NCI-H748 (cell line): ENCODE results near the gene SORL1.
"Not testable (repeated sequence)": the region's sequence is repeated elsewhere in the genome, so short reads cannot be mapped to it uniquely, and the experiment has no call there.

ENCODE experiments used
- DNase-seq: peaks from one replicate; lab custom pipeline; 2025; ENCODE audit not compliant: unreplicated experiment; lab: John Stamatoyannopoulos, UW

SORL1 gene, protein sequence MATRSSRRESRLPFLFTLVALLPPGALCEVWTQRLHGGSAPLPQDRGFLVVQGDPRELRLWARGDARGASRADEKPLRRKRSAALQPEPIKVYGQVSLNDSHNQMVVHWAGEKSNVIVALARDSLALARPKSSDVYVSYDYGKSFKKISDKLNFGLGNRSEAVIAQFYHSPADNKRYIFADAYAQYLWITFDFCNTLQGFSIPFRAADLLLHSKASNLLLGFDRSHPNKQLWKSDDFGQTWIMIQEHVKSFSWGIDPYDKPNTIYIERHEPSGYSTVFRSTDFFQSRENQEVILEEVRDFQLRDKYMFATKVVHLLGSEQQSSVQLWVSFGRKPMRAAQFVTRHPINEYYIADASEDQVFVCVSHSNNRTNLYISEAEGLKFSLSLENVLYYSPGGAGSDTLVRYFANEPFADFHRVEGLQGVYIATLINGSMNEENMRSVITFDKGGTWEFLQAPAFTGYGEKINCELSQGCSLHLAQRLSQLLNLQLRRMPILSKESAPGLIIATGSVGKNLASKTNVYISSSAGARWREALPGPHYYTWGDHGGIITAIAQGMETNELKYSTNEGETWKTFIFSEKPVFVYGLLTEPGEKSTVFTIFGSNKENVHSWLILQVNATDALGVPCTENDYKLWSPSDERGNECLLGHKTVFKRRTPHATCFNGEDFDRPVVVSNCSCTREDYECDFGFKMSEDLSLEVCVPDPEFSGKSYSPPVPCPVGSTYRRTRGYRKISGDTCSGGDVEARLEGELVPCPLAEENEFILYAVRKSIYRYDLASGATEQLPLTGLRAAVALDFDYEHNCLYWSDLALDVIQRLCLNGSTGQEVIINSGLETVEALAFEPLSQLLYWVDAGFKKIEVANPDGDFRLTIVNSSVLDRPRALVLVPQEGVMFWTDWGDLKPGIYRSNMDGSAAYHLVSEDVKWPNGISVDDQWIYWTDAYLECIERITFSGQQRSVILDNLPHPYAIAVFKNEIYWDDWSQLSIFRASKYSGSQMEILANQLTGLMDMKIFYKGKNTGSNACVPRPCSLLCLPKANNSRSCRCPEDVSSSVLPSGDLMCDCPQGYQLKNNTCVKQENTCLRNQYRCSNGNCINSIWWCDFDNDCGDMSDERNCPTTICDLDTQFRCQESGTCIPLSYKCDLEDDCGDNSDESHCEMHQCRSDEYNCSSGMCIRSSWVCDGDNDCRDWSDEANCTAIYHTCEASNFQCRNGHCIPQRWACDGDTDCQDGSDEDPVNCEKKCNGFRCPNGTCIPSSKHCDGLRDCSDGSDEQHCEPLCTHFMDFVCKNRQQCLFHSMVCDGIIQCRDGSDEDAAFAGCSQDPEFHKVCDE (N-terminal part only)

DNA sequence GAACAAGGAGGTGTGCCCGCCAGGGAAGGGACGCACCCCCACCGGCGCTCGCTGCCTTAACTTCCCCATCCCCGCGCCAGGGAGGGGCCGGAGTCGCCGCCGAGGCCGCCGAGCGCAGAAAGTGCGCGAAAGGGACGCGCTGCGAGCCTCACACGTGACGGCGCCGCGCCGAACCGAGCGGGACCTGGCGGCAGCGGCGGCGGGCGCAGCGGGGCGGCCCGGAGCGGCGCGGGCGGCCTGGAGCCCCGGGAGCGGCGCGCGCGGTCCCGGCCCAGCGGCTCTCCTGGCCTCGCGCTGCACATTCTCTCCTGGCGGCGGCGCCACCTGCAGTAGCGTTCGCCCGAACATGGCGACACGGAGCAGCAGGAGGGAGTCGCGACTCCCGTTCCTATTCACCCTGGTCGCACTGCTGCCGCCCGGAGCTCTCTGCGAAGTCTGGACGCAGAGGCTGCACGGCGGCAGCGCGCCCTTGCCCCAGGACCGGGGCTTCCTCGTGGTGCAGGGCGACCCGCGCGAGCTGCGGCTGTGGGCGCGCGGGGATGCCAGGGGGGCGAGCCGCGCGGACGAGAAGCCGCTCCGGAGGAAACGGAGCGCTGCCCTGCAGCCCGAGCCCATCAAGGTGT is at the start of gene SORL1:
TSS of gene SORL1 (plus strand) at position 329 of the 623 bp plus-strand sequence. CDS start at position 347, 18 bp downstream.
- DNase-seq, result peak; percentile 76

DNA sequence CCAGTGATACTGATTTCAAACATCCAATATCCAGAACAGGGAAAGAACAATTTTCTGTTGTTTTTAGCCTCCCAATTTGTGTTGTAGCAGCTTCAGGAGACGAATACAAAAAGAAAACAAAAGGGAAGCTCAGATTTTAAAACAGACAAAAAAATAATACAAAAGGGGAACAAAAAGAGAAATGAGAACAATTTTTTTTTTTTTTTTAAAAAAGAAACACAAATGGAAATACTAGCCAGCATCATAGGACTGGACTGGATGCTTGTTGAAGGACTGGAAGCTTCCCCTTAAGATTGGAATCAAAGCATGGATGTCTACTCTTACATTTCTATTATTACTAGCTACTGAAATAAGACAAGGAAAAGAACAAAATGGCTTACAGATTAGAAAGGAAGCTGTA is 46.5 kb upstream of the SORL1 start:
- DNase-seq, result no peak

DNA sequence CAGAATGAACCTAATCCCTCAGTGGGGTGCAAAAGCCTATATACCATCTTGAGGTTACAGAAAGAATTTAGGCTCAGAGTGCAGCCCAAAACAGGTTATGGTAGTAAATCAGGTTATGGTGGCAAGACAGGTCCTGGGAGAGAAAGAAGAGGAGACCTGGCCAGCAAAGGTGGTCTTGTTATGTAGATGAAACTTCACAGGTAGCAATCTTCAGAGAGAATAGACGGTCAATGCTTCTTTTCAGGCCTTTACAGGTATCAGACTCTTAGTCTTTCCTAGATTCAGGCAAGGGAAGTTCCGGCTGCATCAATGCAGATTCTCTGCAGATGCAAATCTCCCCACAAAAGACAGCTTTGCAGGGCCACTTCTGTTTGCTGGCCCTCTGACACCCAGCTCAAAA is 45.8 kb upstream of the SORL1 start:
- no peak for DNase-seq

DNA sequence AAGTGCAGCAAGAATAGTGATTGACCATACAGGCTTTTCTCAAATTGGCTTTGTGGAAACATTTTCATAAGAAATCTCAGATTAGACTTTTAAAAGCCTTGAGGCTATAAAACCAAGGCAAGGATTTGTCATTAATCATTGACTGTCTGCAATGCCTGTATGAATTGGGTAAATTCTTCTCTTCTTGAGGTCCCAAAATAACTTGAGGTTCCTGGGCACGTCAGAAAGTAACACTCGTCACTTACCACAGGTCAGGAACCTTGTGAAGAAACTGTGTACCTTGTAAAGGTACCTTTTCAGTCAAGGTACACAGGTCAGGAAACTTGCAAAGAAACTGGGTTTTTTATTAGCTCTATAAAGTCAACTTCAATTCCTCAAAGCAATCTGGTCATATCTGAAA is 43.3 kb upstream of the SORL1 start:
- DNase-seq, result no peak

DNA sequence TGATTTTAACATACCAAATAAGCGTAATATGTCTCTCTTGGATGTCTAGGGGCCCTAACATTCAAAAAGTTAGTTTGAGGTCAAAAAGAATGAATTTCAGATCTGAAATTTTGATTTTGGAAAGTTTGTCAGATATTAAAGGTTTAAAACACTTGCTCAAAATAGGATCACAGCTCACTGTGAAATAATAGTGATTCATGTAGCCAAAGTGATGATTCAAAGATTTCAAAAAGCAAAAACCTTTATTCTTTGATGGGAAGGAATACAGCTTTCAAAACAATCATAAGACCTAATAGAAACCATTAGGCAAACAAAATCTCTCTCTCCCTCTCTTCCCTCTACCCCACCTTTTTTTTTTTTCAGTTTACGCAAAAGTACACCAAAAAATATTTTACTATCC is 42.1 kb upstream of the SORL1 start:
- DNase-seq, result not testable (repeated sequence)

DNA sequence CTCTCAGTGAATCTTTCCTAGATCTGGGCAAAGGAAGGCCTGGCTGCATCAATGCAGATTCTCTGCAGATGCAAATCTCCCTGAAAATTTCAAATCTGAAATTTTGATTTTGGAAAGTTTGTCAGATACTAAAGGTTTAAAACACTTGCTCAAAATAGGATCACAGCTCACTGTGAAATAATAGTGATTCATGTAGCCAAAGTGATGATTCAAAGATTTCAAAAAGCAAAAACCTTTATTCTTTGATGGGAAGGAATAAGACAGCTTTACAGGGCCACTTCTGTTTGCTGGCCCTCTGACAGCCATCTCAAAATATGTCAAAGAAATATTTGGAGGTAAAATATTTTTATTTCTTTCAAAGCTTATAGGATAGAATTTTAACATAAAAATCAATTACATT is 40.8 kb upstream of the SORL1 start:
- not testable (repeated sequence) for DNase-seq

DNA sequence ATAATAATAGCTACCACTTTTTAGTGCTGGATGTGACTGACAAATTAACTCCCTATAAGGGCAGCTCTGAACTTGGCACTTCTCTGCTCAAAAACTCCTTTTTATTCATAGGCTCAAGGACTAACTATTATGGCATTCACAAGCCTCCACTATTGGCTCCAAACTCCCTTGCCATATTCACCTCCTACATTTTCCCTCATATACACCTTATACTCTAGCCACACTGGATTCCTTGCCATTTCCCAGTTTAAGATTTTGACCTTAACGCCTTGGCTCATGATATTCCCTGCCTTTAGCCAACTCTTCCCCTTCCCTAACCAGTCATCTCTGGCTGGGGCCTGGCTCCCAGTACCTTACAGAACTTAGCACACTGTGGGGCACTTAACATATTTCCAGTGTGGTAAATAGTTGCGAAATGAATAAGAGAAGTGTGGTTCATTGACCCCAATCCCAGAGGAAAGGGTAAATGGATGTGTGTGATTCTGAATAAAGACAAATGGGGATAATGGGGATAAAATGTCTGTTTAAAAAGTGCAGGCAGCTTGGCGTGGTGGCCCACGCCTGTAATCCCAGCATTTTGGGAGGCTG is 40.0 kb upstream of the SORL1 start:
- DNase-seq, result no peak

DNA sequence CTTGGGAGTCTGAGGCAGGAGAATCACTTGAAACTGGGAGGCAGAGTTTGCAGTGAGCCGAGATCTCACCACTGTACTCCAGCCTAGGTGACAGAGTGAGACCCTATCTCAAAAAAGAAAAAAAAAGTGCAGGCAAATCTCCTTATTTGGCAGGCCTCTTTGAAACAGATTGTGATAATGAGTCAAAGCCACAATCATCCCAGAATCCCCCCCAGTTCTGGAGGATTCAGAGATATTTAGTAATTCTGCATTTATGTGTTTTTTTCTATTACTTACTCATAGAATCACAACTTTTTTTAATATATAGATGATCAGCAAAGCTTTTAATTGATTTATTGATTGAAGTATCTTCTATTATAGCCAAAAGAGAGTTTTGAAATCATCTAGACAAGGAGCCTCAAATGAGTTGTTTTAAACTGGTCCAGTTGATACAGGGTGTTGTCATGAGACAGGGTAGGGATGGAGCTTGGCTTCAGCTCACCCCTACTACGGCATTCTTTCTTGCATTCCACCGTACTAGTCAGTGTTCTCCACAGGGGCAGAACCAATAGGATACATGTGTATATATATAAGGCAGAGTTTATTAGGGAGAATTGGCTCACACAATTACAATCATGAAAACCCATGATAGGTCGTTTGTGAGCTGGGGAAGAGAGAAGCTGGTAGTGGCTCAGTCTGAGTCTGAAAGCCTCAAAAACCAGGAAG is 39.3 kb upstream of the SORL1 start:
- no peak for DNase-seq

DNA sequence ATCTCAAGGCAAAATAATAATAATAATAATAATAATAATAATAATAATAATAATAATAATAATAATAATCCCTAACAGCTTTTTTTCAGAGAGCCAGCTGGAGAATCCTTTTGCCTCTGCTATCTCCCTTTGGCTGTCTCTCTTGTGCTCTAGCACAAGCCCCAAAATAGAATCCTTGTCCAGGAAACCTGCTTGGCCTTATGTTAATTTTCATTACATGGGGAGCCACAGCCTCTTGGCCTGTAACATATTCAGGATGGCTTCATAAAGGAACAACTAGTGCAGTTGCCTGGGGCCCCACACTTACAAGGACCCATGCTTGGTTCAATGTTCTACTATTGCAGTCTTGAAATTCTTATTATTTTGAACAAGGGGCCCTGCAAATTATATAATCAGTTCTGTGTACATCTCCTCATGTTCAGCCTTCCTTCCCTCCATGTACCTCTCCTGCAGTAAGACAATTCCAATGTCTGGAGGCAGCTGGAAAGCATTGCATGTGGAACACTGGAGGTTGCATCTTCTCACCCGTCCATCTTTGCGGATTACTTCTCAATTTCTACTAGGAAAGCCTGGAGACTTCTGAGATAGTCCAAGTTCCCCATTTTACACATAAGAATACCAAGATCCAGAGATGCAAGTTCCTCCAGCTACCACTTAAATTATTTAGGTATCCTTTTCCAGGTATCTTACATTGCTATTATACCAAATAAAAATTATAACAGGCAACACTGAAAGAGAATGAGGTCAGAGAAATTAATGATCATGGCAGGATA is 37.8 kb upstream of the SORL1 start:
- DNase-seq, result no peak

DNA sequence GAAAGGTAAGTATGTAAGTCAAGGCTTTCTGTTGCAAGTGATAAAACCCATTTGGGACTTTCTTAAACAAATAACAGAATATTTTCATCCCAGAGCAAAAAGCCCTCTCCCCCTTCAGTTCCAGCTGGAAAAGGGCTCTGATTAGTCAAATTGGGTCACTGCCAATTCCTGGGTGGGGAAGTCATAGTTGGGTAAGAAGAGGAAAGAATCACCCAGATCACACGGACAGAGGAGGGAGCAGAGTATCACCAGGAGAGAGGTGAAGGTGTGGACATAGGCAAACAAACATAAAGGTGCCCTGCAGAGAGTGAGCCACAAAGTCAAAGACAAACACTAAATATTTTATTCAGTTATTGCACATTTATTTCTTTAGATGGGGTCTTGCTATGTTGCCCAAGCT is 36.3 kb upstream of the SORL1 start:
- DNase-seq, result no peak

DNA sequence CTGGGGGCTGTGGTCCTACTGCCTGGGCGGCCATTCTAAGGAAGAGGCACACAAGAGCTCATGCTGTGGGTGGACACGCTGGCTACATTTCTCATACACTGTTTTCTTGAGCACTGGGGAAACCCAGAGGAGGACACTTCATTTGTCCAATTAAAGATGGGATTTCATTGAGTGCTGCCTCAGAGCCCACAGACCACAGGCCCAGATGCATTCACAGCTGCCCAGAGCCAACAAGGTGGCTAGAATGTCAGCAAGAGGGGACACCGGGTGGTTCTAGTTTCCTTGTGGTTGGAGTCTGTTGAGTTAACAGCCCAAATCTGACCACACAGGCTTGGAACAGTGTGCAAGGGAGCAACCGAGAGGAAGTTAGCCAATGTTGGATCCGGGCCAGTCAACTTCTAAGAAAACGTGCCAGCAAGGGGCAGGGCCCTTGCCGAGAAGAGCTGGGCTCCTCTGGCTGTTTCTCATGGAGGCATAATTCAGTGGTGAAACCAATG is 35.0 kb upstream of the SORL1 start:
- DNase-seq, result no peak

DNA sequence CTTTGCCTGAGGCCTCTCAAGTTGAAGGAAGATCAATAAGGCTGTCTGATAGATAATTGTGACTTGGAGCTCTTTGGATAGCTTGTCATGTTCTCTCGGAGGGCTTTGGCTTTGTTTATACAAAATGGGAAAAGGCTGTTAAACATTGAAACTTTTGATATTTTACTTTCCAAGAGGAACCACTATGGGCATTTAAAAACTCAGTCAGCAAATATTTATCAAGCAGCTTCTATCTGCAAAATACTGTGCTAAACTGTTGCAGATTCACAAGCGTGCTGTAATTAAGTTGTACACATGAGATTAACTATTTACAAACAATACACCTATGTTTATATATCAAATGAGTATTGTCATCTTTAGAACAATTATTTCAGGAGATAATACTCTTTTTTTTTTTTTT is 34.5 kb upstream of the SORL1 start:
- DNase-seq, result no peak

DNA sequence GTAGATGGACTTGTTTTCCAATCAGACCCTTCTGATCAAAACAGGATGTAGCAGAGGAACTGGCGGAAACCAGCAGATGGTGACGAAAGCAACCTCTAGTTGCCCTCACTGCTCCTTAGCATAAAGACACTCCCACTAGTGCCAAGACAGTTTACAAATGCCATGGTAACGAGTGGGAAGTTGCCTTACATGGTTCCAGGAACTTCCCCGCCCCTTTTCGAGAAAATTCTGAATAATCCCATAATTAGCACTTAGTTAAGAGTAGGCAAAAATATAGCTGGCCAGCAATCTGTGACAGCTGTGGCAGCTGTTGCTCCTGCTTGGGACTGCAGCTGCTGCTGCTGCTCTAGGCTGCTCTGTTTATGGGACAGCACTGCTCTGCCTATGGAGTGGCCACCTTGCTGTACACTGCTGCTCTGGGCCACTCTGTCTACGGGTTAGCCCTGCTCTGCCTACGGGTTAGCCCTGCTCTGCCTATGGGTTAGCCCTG is 33.4 kb upstream of the SORL1 start:
- peak; percentile 6 for DNase-seq

DNA sequence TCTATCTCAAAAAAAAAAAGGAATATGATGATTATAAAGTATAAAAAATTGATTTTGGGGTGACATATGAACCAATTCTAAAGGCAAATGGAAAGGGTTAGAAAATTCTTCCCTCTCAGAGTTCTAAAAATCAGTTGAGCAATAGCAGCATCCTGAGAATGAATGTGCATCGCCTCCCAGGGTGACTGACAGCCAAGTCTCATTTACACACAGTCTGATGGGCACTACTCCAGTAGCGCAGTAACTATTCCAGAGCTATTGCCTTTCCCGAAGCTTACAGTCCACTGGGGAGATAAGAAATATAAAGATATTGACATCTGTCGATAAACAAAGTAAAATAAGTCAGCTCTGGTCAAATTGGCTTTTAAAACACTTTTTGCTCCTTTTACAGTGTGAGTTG is 32.3 kb upstream of the SORL1 start:
- DNase-seq, result no peak

DNA sequence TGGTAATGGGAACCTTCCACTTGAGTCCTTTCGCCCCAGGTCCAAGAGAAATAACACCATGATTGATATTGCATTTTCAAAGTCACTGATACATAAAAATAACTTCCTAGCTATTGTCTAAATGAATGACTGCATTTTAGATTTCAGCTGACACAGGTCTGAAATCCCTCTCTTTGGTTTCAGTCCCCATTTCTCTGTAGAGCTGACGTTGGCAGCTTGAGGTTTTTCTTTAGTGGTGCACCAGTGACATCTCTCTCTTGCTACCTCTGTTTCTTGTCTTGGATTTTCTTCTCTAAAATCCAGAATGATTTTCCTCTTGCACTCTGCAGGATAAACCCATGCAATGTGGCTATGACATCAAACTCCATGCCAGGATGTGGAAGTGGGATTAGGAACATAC is 31.7 kb upstream of the SORL1 start:
- no peak for DNase-seq

DNA sequence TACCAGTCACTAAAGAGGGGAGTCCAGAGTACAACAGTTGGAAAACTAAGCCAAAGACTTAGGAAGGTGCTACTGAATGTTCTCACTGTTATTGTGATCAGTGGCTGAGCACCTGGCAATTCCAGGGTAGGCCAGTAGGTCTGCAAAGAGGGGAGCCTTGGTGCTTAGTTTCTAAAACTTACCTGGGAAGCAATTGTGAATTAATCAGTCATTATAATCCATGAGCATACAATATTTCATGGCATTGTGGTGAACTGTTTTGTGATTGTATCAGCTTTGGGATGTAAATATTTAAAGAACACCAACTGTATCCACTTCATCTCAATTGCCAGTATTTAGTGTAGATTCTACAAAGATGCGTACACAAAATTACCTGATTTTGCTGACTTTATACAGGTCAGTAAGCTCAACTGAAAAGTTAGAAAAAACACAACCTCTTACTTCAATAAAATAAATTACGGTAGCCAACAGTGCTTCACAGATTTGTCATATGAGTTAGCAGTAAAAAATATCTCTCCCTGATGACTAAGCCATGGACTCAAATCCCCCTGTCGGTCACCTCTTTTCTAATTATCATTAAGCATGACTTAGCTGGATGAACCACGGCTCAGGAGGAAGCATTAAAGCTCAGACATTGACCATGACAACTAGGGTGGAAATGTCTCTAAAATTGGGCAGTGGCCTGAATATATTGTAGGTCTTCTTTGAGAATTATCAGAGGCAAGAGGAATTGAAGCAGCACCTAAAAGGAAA is 30.8 kb upstream of the SORL1 start:
- DNase-seq, result no peak

DNA sequence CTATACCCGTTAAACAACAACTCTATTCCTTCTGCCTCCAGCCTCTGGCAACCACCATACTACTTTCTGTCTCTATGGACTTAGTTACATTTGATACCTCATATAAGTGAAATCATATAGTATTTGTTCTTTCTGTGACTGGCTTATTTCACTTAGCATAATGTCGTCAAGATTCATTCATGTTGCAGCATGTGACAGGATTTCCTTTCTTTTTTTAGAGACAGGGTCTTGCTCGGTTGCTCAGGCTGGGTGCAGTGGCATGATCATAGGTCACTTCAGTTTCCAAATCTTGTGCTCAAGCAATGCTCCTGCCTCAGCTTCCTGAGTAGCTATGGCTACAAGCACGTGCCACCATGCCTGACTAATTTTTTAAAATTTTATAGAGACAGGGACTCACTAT is 29.4 kb upstream of the SORL1 start:
- no peak for DNase-seq

DNA sequence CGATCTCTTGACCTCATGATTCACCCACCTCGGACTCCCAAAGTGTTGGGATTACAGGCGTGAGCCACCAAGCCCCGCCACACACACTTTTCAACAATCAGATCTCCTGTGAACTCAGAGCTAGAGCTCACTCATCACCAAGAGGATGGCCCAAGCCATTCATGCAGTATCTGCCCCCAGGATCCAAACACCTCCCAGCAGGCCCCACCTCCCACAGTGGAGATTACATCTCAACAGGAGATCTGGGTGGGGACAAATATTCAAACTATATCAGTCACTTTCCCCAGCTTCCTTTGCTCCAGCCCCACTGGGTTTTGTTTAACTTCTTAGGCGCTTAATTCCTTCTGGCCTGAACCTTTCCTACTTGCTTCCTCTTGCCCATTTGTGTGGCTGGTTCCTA is 26.3 kb upstream of the SORL1 start:
- DNase-seq, result no peak
